Stimulated activated CD4-positive, alpha-beta T cell treated with anti-CD3 and anti-CD28 coated beads, Interleukin-2, amount 100 ng/mL, for 48 hours (primary cell): ENCODE measurements around the gene TUBA3E.
"Not testable (repeated sequence)": the region's sequence is repeated elsewhere in the genome, so short reads cannot be mapped to it uniquely, and the experiment has no call there.

Experiments used
- DNase-seq, 2 donors: peaks; one replicate each; pipeline ENCODE4 v3.0.0-alpha.2; 2020

Gene TUBA3E

GRCh38 chr2:130160838-130161705, 37.2 kb downstream of the TUBA3E start:
- not testable (repeated sequence) for DNase-seq

GRCh38 chr2:130160131-130160530, 38.1 kb downstream of the TUBA3E start:
- DNase-seq = no peak

- not testable (repeated sequence) for DNase-seq
Observed at GRCh38 chr2:130159376-130159775, 38.9 kb downstream of the TUBA3E start.

GRCh38 chr2:130158631-130159030, 39.6 kb downstream of the TUBA3E start:
- DNase-seq = no peak

GRCh38 chr2:130157825-130158514, 40.3 kb downstream of the TUBA3E start:
- not testable (repeated sequence) for DNase-seq

GRCh38 chr2:130157354-130157753, 40.9 kb downstream of the TUBA3E start:
- DNase-seq = not testable (repeated sequence)

- no peak for DNase-seq
Observed at GRCh38 chr2:130156624-130157004, 41.6 kb downstream of the TUBA3E start.

- DNase-seq = not testable (repeated sequence)
Observed at GRCh38 chr2:130155956-130156623, 42.1 kb downstream of the TUBA3E start.

- no peak for DNase-seq
Observed at GRCh38 chr2:130154773-130155765, 43.2 kb downstream of the TUBA3E start.

- DNase-seq = not testable (repeated sequence)
Observed at GRCh38 chr2:130154423-130154770, 43.8 kb downstream of the TUBA3E start.

GRCh38 chr2:130153721-130154422, 44.4 kb downstream of the TUBA3E start:
- not testable (repeated sequence) for DNase-seq

- no peak for DNase-seq
Observed at GRCh38 chr2:130152816-130153595, 45.2 kb downstream of the TUBA3E start.

GRCh38 chr2:130152136-130152815, 46.0 kb downstream of the TUBA3E start:
- DNase-seq = not testable (repeated sequence)

GRCh38 chr2:130151145-130151512, 47.1 kb downstream of the TUBA3E start:
- not testable (repeated sequence) for DNase-seq

GRCh38 chr2:130150181-130151144, 47.8 kb downstream of the TUBA3E start:
- DNase-seq = no peak

- not testable (repeated sequence) for DNase-seq
Observed at GRCh38 chr2:130148515-130148914, 49.7 kb downstream of the TUBA3E start.

GRCh38 chr2:130145006-130145414, 53.2 kb downstream of the TUBA3E start, which contains the start of gene CCDC74B:
TSS of gene CCDC74B (minus strand) at chr2:130145112. CDS start at chr2:130144996, 116 bp downstream.
- DNase-seq = peak; percentile 37 to 41

- DNase-seq = not testable (repeated sequence)
Observed at GRCh38 chr2:130143266-130144039, 54.8 kb downstream of the TUBA3E start.
